B cell (primary cell): ENCODE data around the gene LAPTM4A. TPM values are rescaled to one million over a fixed set of nuclear protein-coding genes. Genes with fewer than 3 reads are reported as not detected.

Experiments used
- ATAC-seq: fragments of 200-7000 bp; cut with Tn5 transposase; one replicate; pipeline ENCODE4 v1.10.0; 2021; ENCODE audit warnings: low read depth, mild to moderate bottlenecking, moderate number of reproducible peaks, moderate library complexity
- CTCF ChIA-PET: fragments of 350-600 bp; sonication (Branson Sonifier 250); formaldehyde crosslinking; loops from one replicate; lab custom pipeline; 2021; ENCODE audit warnings: antibody characterized with exemption, inconsistent platforms; lab: Charles Lee
- POLR2A ChIA-PET: fragments of 350-600 bp; sonication (Branson Sonifier 250); formaldehyde crosslinking; loops from one replicate; lab custom pipeline; 2021; ENCODE audit warnings: antibody characterized with exemption; lab: Charles Lee
- DNase-seq: peaks from one replicate; pipeline ENCODE4 v3.0.0; 2013
- H2AFZ ChIP-seq: 2 replicates; pipeline ENCODE4 v1.6.1; 2012; ENCODE audit warnings: mild to moderate bottlenecking, low read depth, low read length; ENCODE audit not compliant: insufficient read depth, poor library complexity, severe bottlenecking
- H3K27ac ChIP-seq, 2 donors: 1 replicate in 1 of 2; 2 replicates in 1 of 2; pipeline ENCODE4 v1.5.1; 2012 to 2013; ENCODE audit warnings: low read length in 2 of 2, mild to moderate bottlenecking in 2 of 2, moderate library complexity in 1 of 2
- H3K27me3 ChIP-seq, 4 experiments: fragments of 200-600 bp in 1 of 4; sonication (generic) in 1 of 4; replicated peaks in 1 of 4; 1 replicate in 2 of 4; 2 replicates in 2 of 4; pipeline versions ENCODE4 v1.6.1 to v1.7.0; 2013 to 2016; ENCODE audit warnings: low read length in 3 of 4, mild to moderate bottlenecking in 2 of 4, mixed read lengths in 1 of 4, moderate library complexity in 1 of 4; ENCODE audit not compliant: insufficient read depth in 4 of 4, control insufficient read depth in 3 of 4; ENCODE audit errors: control extremely low read depth in 1 of 4
- H3K36me3 ChIP-seq, 2 experiments: replicated peaks in 1 of 2; 1 replicate in 1 of 2; 2 replicates in 1 of 2; pipeline versions ENCODE4 v1.6.1 to v1.7.1; 2013; ENCODE audit warnings: low read length in 1 of 2; ENCODE audit not compliant: insufficient read depth in 2 of 2, control insufficient read depth in 1 of 2; ENCODE audit errors: control extremely low read depth in 1 of 2, extremely low read depth in 1 of 2
- H3K4me1 ChIP-seq, 2 donors: fragments of 200-600 bp in 1 of 2; sonication (generic) in 1 of 2; 1 replicate in 1 of 2; 2 replicates in 1 of 2; pipeline versions ENCODE4 v1.5.1 to v1.6.1; 2013 to 2017; ENCODE audit warnings: low read length in 2 of 2; ENCODE audit not compliant: control insufficient read depth in 2 of 2, insufficient read depth in 2 of 2
- H3K4me2 ChIP-seq: replicated peaks from 2 replicates; pipeline ENCODE3; 2012; ENCODE audit warnings: mild to moderate bottlenecking, low read depth, low read length; ENCODE audit not compliant: poor library complexity, severe bottlenecking
- H3K4me3 ChIP-seq, 5 experiments: fragments of 200-600 bp in 1 of 5; sonication (generic) in 1 of 5; 1 replicate in 3 of 5; 2 replicates in 2 of 5; pipeline versions ENCODE4 v1.5.1 to v1.7.0; 2011 to 2016; ENCODE audit warnings: low read length in 4 of 5, mild to moderate bottlenecking in 4 of 5, low read depth in 2 of 5, control low read depth in 1 of 5, moderate library complexity in 1 of 5; ENCODE audit not compliant: insufficient read depth in 1 of 5; ENCODE audit errors: control extremely low read depth in 1 of 5, extremely low read depth in 1 of 5
- H3K79me2 ChIP-seq: fragments of 200-600 bp; sonication (generic); one replicate; pipeline ENCODE4 v1.6.0; 2016; ENCODE audit warnings: low read length; ENCODE audit not compliant: control insufficient read depth, insufficient read depth
- H3K9ac ChIP-seq: fragments of 200-600 bp; sonication (generic); 2 replicates; pipeline ENCODE4 v1.6.1; 2017; ENCODE audit warnings: mild to moderate bottlenecking, low read length, moderate library complexity
- H3K9me3 ChIP-seq, 3 donors: one replicate each; pipeline versions ENCODE4 v1.6.1 to v1.7.1; 2013; ENCODE audit warnings: low read length in 2 of 3; ENCODE audit not compliant: control insufficient read depth in 2 of 3, insufficient read depth in 1 of 3; ENCODE audit errors: control extremely low read depth in 1 of 3
- H4K20me1 ChIP-seq: 2 replicates; pipeline ENCODE4 v1.6.0; 2012; ENCODE audit warnings: mild to moderate bottlenecking, low read length; ENCODE audit not compliant: insufficient read depth, control insufficient read depth, poor library complexity, severe bottlenecking
- H3K27ac Mint-ChIP-seq: one replicate; pipeline ENCODE4 v1.8.0; 2021; ENCODE audit warnings: mixed read lengths
- H3K27me3 Mint-ChIP-seq: one replicate; pipeline ENCODE4 v1.8.0; 2021; ENCODE audit warnings: mixed read lengths
- H3K4me1 Mint-ChIP-seq: one replicate; pipeline ENCODE4 v1.8.0; 2021; ENCODE audit warnings: mixed read lengths
- H3K4me3 Mint-ChIP-seq: one replicate; pipeline ENCODE4 v1.8.0; 2021; ENCODE audit warnings: mixed read lengths
- H3K9me3 Mint-ChIP-seq: one replicate; pipeline ENCODE4 v1.8.0; 2022; ENCODE audit warnings: mixed read lengths; ENCODE audit not compliant: insufficient read depth
- CTCF ChIP-seq: fragments of 200-600 bp; IDR thresholded peaks from one replicate; pipeline ENCODE4 v1.8.0; 2022; ENCODE audit warnings: antibody characterized with exemption, mild to moderate bottlenecking
- EZH2 ChIP-seq: IDR thresholded peaks from 2 replicates; pipeline ENCODE4 v1.6.1; 2012; ENCODE audit warnings: borderline replicate concordance, low read depth, mild to moderate bottlenecking, moderate library complexity, low read length; ENCODE audit not compliant: insufficient read depth, poor library complexity, severe bottlenecking
- WGBS: methylation state at CpG from one replicate; pipeline ENCODE4 v1.1.5; 2013; ENCODE audit warnings: missing lambda C conversion rate; ENCODE audit not compliant: insufficient coverage; 5-methylcytosine and 5-hydroxymethylcytosine counted together
- intact Hi-C: fragments of 100-400 bp; cut with micrococcal nuclease; formaldehyde crosslinking; loops from one replicate; pipeline ENCODE4 v1.10.0; 2022
- polyA plus RNA-seq: library from polyadenylated mRNA; depleted of rRNA; stranded (reverse); fragments of >200 nt; gene quantifications from 2 replicates; pipeline ENCODE4 v1.2.3, GENCODE V29; 2012
- total RNA-seq, 2 donors: library from RNA; stranded (reverse); fragments of 120-200 nt in 1 of 2; gene quantifications; 1 replicate in 1 of 2; 2 replicates in 1 of 2; pipeline versions ENCODE4 v1.2.3 to v1.2.4, GENCODE V29; 2013 to 2022

The LAPTM4A gene
- total and polyA plus RNA-seq, 2 donors (not counting 1 experiment from before 2014, with no cell fraction given) = 45.9 to 74.4 TPM

DNA sequence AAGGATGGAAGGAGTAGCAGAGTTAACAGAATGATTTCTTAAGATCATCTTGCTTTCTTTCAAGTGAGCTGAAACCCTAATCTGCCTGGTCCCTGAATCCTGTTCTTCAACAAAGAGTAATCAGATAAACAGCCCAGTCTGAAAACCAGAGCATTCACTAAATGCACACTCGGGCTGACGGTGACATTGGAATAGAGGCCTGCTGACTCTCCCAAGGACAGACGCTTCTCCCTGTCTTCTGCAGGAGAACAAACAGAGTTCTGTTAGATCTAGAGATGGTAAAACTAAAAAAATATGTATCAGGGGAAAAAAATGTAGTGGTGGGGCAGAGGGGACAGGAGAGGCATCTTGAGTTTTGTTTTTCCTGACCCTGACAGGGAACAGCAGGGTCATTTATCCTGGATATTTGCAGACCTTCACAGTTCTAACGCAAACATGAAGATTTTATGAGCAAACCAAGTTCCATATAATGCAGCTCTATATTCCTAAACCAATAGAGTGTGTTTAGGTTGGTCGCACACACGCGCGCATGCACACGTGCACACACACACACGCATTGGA, 46.3 kb downstream of the LAPTM4A start:
- no peaks in the 10 kb centered on the region for H3K79me2 ChIP-seq
- H4K20me1 ChIP-seq = no peaks in the 10 kb centered on the region
- ChIA-PET POLR2A (no interaction called here), CTCF (no interaction called here)
- H3K36me3 ChIP-seq = no peaks in the 10 kb centered on the region
- no peak overlapping the region for H3K4me2 ChIP-seq
- Mint-ChIP-seq H3K9me3 (no peaks in the 10 kb centered on the region), H3K27ac (no peak overlapping the region), H3K4me3 (no peak overlapping the region), H3K4me1 (no peaks in the 10 kb centered on the region), H3K27me3 (peaks cover 35% of the 10 kb centered on the region)
- intact Hi-C loops = no loop called here
- no peaks in the 10 kb centered on the region for H3K4me1 ChIP-seq
- DNase-seq (no peak), ATAC-seq (no peak)
- WGBS = 92% methylated on average over 3 of the region's 10 CpGs
- TF ChIP-seq CTCF (no peak), EZH2 (no peak)
- no peak overlapping the region for H3K4me3 ChIP-seq
- H3K27ac ChIP-seq = no peak overlapping the region
- H3K27me3 ChIP-seq = peaks cover 0 to 4% (median 2%) of the 10 kb centered on the region in 4 experiments
- H3K9ac ChIP-seq = no peak overlapping the region
- H2AFZ ChIP-seq = no peak overlapping the region
- H3K9me3 ChIP-seq = no peaks in the 10 kb centered on the region

DNA sequence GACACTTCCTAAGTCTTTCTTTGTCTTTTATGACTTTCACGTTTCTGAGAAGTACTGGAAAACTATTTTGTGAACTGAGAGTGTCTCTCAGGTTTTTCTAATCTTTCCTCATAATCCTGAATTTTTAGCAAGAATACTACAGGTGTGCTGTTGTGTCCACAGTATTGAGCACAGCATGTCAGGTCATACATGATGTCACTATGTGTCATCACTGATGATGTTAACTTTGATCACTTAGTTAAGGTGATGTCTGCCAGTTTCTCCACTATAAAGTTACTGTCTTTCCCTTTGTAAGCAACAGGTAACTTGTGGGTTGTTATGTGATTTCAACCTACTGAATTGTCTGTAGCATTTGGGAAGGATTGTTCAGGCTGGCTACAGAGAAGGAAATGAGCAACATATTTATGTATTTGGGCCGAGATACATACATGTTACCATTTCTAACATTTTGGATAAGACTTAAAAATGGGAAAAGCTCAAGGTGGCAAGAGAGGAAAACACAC, 50.0 kb downstream of the LAPTM4A start:
- Mint-ChIP-seq H3K27ac (no peak overlapping the region), H3K9me3 (no peaks in the 10 kb centered on the region), H3K4me1 (no peaks in the 10 kb centered on the region), H3K27me3 (peaks cover 36% of the 10 kb centered on the region), H3K4me3 (no peak overlapping the region)
- Histone ChIP-seq H3K9ac (no peak overlapping the region), H3K4me1 (no peaks in the 10 kb centered on the region), H3K9me3 (no peaks in the 10 kb centered on the region), H3K27ac (no peak overlapping the region), H3K27me3 (peaks cover 0 to 4% (median 3%) of the 10 kb centered on the region in 4 experiments), H3K4me3 (no peak overlapping the region), H3K4me2 (no peak overlapping the region), H3K36me3 (no peaks in the 10 kb centered on the region), H4K20me1 (no peaks in the 10 kb centered on the region), H3K79me2 (no peaks in the 10 kb centered on the region), H2AFZ (no peak overlapping the region)
- DNase-seq = no peak
- TF ChIP-seq CTCF (no peak), EZH2 (no peak)
- ChIA-PET POLR2A (interaction anchor here (0.6 kb wide), 1 partner anchor 43 kb away, joined by 5 read pairs; no protein-coding TSS in a partner anchor), CTCF (interaction anchor here (2.0 kb wide), 1 partner anchor 14 kb away, joined by 9 read pairs; no protein-coding TSS in a partner anchor)
- ATAC-seq = no peak
- intact Hi-C loops = no loop called here
- no CpG with 5 or more reads among the region's 2 CpGs for WGBS
